Activated B cell treated with CpG ODN at 0.5 μM for 24 hours (primary cell): Measurements from ENCODE around the gene DUS4L. TPM values are rescaled to one million over a fixed set of nuclear protein-coding genes. Genes with fewer than 3 reads are reported as not detected.

Source experiments
- ATAC-seq: fragments of 200-7000 bp; cut with Tn5 transposase; one replicate; pipeline ENCODE4 v1.10.0; 2021; ENCODE audit warnings: low read depth, mild to moderate bottlenecking, moderate library complexity
- CTCF ChIA-PET: fragments of 350-600 bp; sonication (Branson Sonifier 250); formaldehyde crosslinking; loops from one replicate; lab custom pipeline; 2021; ENCODE audit warnings: antibody characterized with exemption; lab: Charles Lee
- POLR2A ChIA-PET: fragments of 350-600 bp; sonication (Branson Sonifier 250); formaldehyde crosslinking; loops from one replicate; lab custom pipeline; 2021; ENCODE audit warnings: antibody characterized with exemption; lab: Charles Lee
- DNase-seq: peaks from one replicate; pipeline ENCODE4 v3.0.0; 2022
- H3K27ac Mint-ChIP-seq: one replicate; pipeline ENCODE4 v1.8.0; 2020; ENCODE audit warnings: mixed read lengths
- H3K27me3 Mint-ChIP-seq: one replicate; pipeline ENCODE4 v1.8.0; 2021; ENCODE audit warnings: mixed read lengths
- H3K36me3 Mint-ChIP-seq: one replicate; pipeline ENCODE4 v1.8.0; 2021; ENCODE audit warnings: low read depth, mixed read lengths
- H3K4me1 Mint-ChIP-seq: one replicate; pipeline ENCODE4 v1.8.0; 2021; ENCODE audit warnings: mixed read lengths
- H3K4me3 Mint-ChIP-seq: one replicate; pipeline ENCODE4 v1.8.0; 2020; ENCODE audit warnings: mild to moderate bottlenecking, mixed read lengths
- H3K9me3 Mint-ChIP-seq: one replicate; pipeline ENCODE4 v1.8.0; 2020; ENCODE audit warnings: mixed read lengths
- intact Hi-C: fragments of 100-400 bp; cut with micrococcal nuclease; formaldehyde crosslinking; loops from one replicate; pipeline ENCODE4 v1.15.1; 2024
- total RNA-seq: library from RNA; stranded (reverse); gene quantifications from 2 replicates; pipeline ENCODE4 v1.2.3, GENCODE V29; 2022
- TF ChIP-seq, protein P1 (sequence below): fragments of 200-600 bp; IDR thresholded peaks from one replicate; pipeline ENCODE4 v1.8.0; 2022; ENCODE audit warnings: antibody characterized with exemption, mild to moderate bottlenecking

The DUS4L gene
- total RNA-seq, 1 donor from 2014 or later: 14.6 TPM

DNA sequence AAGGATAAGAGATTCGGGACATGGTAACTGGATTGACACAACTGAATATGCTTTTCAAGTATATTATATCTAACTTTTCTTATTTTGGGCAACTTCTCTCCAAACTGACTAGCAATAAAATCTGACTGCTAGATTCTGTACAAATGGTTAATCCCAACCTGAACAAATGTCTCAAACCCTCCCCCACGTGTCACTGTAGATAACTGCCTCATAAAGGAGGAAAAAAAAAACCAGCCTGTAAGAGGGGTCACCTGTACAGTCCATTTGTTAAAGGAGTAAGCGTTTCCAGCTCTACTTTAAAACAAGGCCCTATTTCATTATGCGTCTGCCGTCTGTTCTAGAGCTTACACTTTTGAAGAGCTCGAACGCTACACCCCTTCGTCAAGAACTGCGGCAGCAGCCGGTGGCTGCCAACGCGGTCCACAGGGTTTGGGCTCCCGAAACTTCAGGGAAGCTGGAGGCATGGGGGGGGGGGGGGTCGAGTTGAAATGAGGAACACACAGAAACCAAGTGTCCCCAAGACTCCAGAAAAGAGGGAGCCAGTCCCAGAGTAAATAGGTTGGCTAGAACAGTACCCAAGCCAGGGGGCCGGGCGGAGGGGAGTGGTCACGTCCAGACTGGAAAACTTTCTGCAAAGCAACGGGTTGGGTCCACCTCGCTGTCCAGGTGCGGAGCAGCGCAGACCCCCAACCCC lies 543 bp upstream of the DUS4L start:
- POLR2A ChIA-PET: interaction anchor here (0.5 to 3.0 kb wide), 13 partner anchors 10 to 395 kb away, joined by 3 to 28 read pairs (median 5); partner anchors contain the start of genes BCAP29, CBLL1, DLD and SLC26A4
- no peaks in the 10 kb centered on the region for H3K27me3 Mint-ChIP-seq
- peaks cover 10% of the 10 kb centered on the region for H3K36me3 Mint-ChIP-seq
- DNase-seq (no peak), ATAC-seq (peak; percentile 54)
- peaks cover 43% of the 10 kb centered on the region for H3K4me1 Mint-ChIP-seq
- intact Hi-C loops: loop anchor here (1.0 to 5.0 kb wide), 5 partner anchors 17 to 396 kb away; partner anchors contain the start of genes BCAP29 and HBP1
- H3K27ac Mint-ChIP-seq: peak overlapping the region; percentile 82
- H3K4me3 Mint-ChIP-seq: peak overlapping the region; percentile 93
- no peaks in the 10 kb centered on the region for H3K9me3 Mint-ChIP-seq
- CTCF ChIA-PET: interaction anchor here (2.6 kb wide), 1 partner anchor 98 kb away, joined by 10 read pairs; the partner anchor contains the start of gene SLC26A4
- TF ChIP-seq, protein P1, sequence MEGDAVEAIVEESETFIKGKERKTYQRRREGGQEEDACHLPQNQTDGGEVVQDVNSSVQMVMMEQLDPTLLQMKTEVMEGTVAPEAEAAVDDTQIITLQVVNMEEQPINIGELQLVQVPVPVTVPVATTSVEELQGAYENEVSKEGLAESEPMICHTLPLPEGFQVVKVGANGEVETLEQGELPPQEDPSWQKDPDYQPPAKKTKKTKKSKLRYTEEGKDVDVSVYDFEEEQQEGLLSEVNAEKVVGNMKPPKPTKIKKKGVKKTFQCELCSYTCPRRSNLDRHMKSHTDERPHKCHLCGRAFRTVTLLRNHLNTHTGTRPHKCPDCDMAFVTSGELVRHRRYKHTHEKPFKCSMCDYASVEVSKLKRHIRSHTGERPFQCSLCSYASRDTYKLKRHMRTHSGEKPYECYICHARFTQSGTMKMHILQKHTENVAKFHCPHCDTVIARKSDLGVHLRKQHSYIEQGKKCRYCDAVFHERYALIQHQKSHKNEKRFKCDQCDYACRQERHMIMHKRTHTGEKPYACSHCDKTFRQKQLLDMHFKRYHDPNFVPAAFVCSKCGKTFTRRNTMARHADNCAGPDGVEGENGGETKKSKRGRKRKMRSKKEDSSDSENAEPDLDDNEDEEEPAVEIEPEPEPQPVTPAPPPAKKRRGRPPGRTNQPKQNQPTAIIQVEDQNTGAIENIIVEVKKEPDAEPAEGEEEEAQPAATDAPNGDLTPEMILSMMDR: no peak

DNA sequence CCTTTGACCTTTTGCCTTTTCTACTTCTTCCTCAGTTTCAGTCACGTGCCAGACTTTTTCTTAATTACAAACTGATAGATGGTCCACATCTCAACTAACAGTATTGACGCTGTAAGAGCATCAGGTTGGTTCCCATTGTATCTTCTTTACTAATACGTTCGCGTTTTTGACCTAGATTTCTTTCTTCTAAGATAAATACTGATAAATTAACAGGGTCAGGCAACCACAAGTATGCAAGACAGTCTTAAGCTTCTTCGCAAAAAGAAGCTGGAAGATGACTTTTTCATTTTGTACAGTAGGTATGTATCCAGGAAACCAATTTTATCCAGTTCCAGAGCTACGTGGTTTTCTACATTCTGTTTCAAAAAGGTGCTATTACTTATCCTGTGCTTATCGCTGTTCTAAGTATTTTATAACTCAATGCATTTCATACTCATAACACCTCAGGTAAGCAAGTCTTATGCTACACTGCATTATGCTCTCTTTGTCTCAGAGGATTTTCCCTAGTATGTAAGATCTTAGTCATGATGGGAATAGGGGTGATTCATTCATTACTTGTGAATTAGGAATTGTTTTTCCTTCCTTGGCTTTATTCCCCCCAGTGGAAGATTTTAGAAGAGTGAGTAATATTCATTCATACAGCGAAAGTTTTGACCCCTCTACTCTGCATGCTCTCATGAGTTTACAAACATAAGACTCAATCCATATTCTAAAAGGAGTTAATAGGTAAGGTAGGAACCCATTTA lies 955 bp downstream of the DUS4L start:
- intact Hi-C loops: loop anchor here (1.0 to 5.0 kb wide), 4 partner anchors 73 to 397 kb away; partner anchors contain the start of genes DLD and HBP1
- H3K27me3 Mint-ChIP-seq: no peaks in the 10 kb centered on the region
- no peak for DNase-seq
- TF ChIP-seq, protein P1: no peak
- ATAC-seq: no peak
- no peaks in the 10 kb centered on the region for H3K9me3 Mint-ChIP-seq
- peak overlapping the region; percentile 82 for H3K27ac Mint-ChIP-seq
- H3K4me1 Mint-ChIP-seq: peaks cover 41% of the 10 kb centered on the region
- peaks cover 9% of the 10 kb centered on the region for H3K36me3 Mint-ChIP-seq
- ChIA-PET POLR2A (interaction anchor here (0.7 to 3.0 kb wide), 12 partner anchors 8 to 397 kb away, joined by 3 to 28 read pairs (median 5); partner anchors contain the start of genes BCAP29, CBLL1 and SLC26A4), CTCF (interaction anchor here (1.2 to 2.6 kb wide), 2 partner anchors 15 to 97 kb away, joined by 4 to 10 read pairs; partner anchors contain the start of gene SLC26A4)
- peak overlapping the region; percentile 93 for H3K4me3 Mint-ChIP-seq

DNA sequence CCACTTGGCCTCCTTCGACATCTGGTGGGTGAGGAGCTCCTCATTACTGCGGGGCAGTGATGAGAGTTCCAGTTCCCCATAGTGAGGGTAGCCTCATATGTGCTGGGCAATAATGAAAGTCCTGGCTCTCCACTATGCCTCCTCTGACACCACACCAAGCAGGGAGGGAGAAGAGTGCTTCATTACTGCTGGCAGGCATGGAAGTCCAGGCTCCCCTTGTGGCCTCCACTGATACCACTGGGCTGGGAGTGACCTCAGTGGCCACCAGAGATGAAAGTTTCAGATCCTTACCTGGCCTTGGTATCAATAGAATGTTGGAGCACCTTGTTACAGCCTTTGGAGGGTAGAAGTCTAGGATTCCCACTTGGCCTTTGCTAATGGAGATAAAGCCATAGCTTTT lies 6.5 kb downstream of the DUS4L start:
- no peaks in the 10 kb centered on the region for H3K27me3 Mint-ChIP-seq
- POLR2A ChIA-PET: no interaction called here
- ATAC-seq: no peak
- H3K4me1 Mint-ChIP-seq: peaks cover 4% of the 10 kb centered on the region
- DNase-seq: no peak
- H3K36me3 Mint-ChIP-seq: peaks cover 26% of the 10 kb centered on the region
- H3K9me3 Mint-ChIP-seq: no peaks in the 10 kb centered on the region
- TF ChIP-seq, protein P1: no peak
- H3K27ac Mint-ChIP-seq: no peak overlapping the region
- CTCF ChIA-PET: interaction anchor here (1.6 kb wide), 1 partner anchor 91 kb away, joined by 4 read pairs; no protein-coding TSS in a partner anchor
- intact Hi-C loops: no loop called here
- H3K4me3 Mint-ChIP-seq: no peak overlapping the region

DNA sequence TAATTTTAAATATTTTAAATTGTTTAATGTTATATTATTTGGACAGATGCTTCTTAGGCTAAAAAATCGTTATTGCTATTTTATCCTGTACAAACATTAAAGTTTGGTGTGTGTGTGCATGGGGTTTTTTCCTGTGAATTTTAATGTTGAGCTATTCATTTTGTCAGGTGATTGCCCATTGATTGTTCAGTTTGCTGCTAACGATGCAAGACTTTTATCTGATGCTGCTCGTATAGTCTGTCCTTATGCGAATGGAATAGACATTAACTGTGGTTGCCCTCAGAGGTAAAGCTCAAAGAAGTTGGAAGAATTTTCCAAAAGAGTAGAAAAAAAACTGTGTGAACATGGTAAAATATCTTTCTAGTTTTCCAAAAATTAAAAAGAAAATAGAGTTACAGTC lies 9.8 kb downstream of the DUS4L start:
- Mint-ChIP-seq H3K27ac (no peak overlapping the region), H3K9me3 (no peaks in the 10 kb centered on the region), H3K27me3 (no peaks in the 10 kb centered on the region), H3K36me3 (peaks cover 22% of the 10 kb centered on the region), H3K4me3 (no peak overlapping the region), H3K4me1 (peaks cover 2% of the 10 kb centered on the region)
- TF ChIP-seq, protein P1: no peak
- ChIA-PET POLR2A (interaction anchor here (1.2 kb wide), 1 partner anchor 10 kb away, joined by 3 read pairs; the partner anchor contains the start of genes COG5 and DUS4L), CTCF (no interaction called here)
- intact Hi-C loops: no loop called here
- ATAC-seq: no peak
- DNase-seq: no peak
